ENCODE results near the gene UBR4.
"Not testable (repeated sequence)": the region's sequence is repeated elsewhere in the genome, so short reads cannot be mapped to it uniquely, and the experiment has no call there.

The UBR4 gene

GRCh38 chr1:19231736-19232523 is 21.9 kb upstream of the UBR4 start:
- H3K27me3 Mint-ChIP-seq, H3K27ac Mint-ChIP-seq, H3K4me3 Mint-ChIP-seq, H3K4me1 Mint-ChIP-seq, DNase-seq, H3K9me3 Mint-ChIP-seq: not testable (repeated sequence)
- CTCF ChIA-PET: interaction anchor here (0.7 kb wide), 1 partner anchor 10 kb away, joined by 3 read pairs; no protein-coding TSS in a partner anchor
- peaks cover 30% of the 10 kb centered on the region for H3K36me3 Mint-ChIP-seq

GRCh38 chr1:19229828-19230325 is 19.8 kb upstream of the UBR4 start:
- H3K27me3 Mint-ChIP-seq: no peaks in the 10 kb centered on the region
- H3K9me3 Mint-ChIP-seq: no peaks in the 10 kb centered on the region
- no peak overlapping the region for H3K27ac Mint-ChIP-seq
- H3K4me3 Mint-ChIP-seq: no peak overlapping the region
- DNase-seq: no peak
- CTCF ChIA-PET: interaction anchor here (1.9 kb wide), 1 partner anchor 9 kb away, joined by 7 read pairs; no protein-coding TSS in a partner anchor
- H3K36me3 Mint-ChIP-seq: peaks cover 36% of the 10 kb centered on the region
- no peaks in the 10 kb centered on the region for H3K4me1 Mint-ChIP-seq

- peak overlapping the region; percentile 58 for H3K27ac Mint-ChIP-seq
- H3K36me3 Mint-ChIP-seq: peaks cover 43% of the 10 kb centered on the region
- no peaks in the 10 kb centered on the region for H3K9me3 Mint-ChIP-seq
Observed at GRCh38 chr1:19229229-19229628, 19.2 kb upstream of the UBR4 start.

DNA sequence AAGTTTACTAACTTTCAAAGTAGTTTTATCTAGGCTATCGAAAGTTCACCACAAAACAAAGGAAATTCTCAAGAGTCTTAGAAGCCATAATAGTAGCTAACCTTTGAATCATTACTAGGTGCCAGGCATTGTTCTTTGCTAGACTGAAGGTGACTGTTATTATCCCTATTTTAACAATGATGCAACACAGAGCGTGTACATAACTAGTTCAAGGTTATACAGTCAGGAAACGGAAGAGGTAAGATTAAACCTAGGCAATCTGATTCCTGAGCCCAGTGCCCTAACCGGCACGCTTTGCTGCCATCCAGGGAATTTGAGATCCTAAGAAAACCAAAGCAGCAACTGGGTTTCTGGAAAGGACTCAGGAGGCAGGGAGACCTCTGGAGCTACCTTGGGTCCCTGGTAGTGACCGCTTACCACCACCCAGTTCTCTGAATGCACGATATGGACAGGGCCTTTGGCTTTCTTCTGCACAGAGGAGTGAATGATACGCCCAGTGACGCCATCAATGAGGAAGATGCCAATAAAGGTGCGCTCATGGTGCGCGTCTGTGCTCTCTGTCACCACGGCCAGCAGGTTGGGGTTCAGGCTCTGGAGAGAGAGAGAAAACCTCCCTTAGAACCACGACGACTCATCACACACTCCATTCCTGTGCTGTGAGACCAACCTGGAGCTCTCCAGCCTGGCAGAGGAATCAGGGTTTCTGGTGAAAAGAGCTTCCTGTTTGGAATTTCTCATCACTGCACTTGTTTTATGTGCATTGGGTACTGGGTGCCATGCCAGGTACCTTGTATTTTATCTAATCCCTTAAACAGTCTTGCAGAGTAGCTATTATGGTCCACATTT is 13.1 kb upstream of the UBR4 start:
- Mint-ChIP-seq H3K4me3 (no peak overlapping the region), H3K27ac (no peak overlapping the region), H3K4me1 (no peaks in the 10 kb centered on the region), H3K9me3 (no peaks in the 10 kb centered on the region), H3K36me3 (peaks cover 67% of the 10 kb centered on the region), H3K27me3 (no peaks in the 10 kb centered on the region)
- no peak for DNase-seq
- CTCF ChIA-PET: no interaction called here

More at GRCh38 chr1:19229229-19229628, 19.2 kb upstream of the UBR4 start:
- CTCF ChIA-PET: interaction anchor here (1.9 kb wide), 1 partner anchor 9 kb away, joined by 7 read pairs; no protein-coding TSS in a partner anchor
- Mint-ChIP-seq H3K4me1 (no peaks in the 10 kb centered on the region), H3K27me3 (no peaks in the 10 kb centered on the region), H3K4me3 (no peak overlapping the region)
- no peak for DNase-seq

GRCh38 chr1:19222573-19222972 is 12.5 kb upstream of the UBR4 start:
- no peaks in the 10 kb centered on the region for H3K4me1 Mint-ChIP-seq
- H3K4me3 Mint-ChIP-seq: no peak overlapping the region
- no peak overlapping the region for H3K27ac Mint-ChIP-seq
- peaks cover 71% of the 10 kb centered on the region for H3K36me3 Mint-ChIP-seq
- DNase-seq: no peak
- no peaks in the 10 kb centered on the region for H3K9me3 Mint-ChIP-seq
- H3K27me3 Mint-ChIP-seq: no peaks in the 10 kb centered on the region
- CTCF ChIA-PET: no interaction called here

DNA sequence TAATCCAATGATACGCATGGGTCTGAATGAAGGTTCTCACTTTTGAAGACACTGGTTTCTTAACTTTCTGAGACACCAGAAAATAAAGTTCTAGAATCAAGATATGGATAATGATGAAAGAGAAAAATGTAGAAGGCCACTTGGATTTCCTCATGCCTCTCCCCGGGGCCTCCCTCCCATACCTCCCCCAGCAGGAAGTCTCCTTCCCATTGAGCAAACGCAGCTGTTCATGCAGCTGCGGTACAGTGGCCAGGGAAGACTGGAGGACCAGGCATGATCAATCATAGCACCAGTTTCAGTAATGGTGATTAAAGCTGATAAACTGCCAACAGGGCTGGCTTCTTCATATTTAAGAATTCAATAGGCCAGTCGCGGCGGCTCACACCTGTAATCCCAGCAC is 10.9 kb upstream of the UBR4 start:
- H3K4me3 Mint-ChIP-seq: no peak overlapping the region
- no peak for DNase-seq
- no peaks in the 10 kb centered on the region for H3K4me1 Mint-ChIP-seq
- H3K36me3 Mint-ChIP-seq: peaks cover 74% of the 10 kb centered on the region
- CTCF ChIA-PET: interaction anchor here (1.2 to 2.0 kb wide), 2 partner anchors 9 to 41 kb away, joined by 6 to 7 read pairs; no protein-coding TSS in a partner anchor
- no peaks in the 10 kb centered on the region for H3K9me3 Mint-ChIP-seq
- H3K27ac Mint-ChIP-seq: no peak overlapping the region
- H3K27me3 Mint-ChIP-seq: no peaks in the 10 kb centered on the region

- CTCF ChIA-PET: interaction anchor here (0.7 to 2.0 kb wide), 5 partner anchors 10 to 47 kb away, joined by 3 to 7 read pairs (median 4); no protein-coding TSS in a partner anchor
- Mint-ChIP-seq H3K9me3 (no peaks in the 10 kb centered on the region), H3K36me3 (peaks cover 67% of the 10 kb centered on the region), H3K4me3 (no peak overlapping the region), H3K4me1 (peaks cover 2% of the 10 kb centered on the region), H3K27me3 (no peaks in the 10 kb centered on the region), H3K27ac (no peak overlapping the region)
- no peak for DNase-seq
Observed at GRCh38 chr1:19220080-19220846, 10.2 kb upstream of the UBR4 start.

DNA sequence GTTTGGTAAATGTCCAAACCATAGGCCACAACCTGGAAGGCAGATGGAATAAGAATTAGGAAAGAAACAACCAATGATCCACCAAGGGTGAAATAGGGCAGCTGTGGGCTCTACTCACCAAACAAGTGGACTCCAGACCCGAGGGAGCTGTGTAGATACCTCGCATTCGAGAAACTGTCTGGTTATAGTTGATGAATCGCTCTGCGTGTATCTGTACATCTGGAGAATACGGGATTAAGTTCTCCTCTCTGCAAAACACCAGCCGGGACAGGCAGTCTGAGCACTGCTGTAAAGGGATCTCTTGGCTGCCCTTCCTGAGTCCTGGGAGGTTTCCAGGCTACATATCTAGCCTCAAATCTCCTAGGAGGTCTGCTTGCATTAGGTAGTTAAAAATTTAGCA is 9.4 kb upstream of the UBR4 start:
- no peak overlapping the region for H3K27ac Mint-ChIP-seq
- CTCF ChIA-PET: interaction anchor here (0.7 to 1.5 kb wide), 4 partner anchors 9 to 46 kb away, joined by 3 to 5 read pairs (median 4); no protein-coding TSS in a partner anchor
- peaks cover 63% of the 10 kb centered on the region for H3K36me3 Mint-ChIP-seq
- no peaks in the 10 kb centered on the region for H3K27me3 Mint-ChIP-seq
- H3K4me3 Mint-ChIP-seq: no peak overlapping the region
- no peak for DNase-seq
- H3K9me3 Mint-ChIP-seq: no peaks in the 10 kb centered on the region
- H3K4me1 Mint-ChIP-seq: peaks cover 8% of the 10 kb centered on the region

DNA sequence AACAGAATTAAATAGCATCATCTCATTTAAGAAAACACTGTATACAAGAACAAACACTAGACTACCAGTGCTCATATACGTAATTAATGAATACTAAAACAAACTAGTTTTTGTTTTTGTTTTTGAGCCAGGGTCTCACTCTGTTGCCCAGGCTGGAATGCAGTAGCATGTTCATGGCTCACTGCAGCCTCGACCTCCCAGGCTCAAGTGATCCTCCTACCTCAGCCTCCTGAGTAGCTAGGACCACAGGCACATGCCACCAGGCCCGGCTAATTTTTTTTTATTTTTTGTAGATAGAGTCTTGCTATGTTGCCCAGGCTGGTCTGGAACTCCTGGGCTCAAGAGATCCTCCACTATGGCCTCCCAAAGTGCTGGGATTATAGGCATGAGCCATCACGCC is 6.5 kb upstream of the UBR4 start:
- Mint-ChIP-seq H3K36me3 (peaks cover 52% of the 10 kb centered on the region), H3K4me1 (peaks cover 33% of the 10 kb centered on the region)
- H3K4me3 Mint-ChIP-seq, H3K27ac Mint-ChIP-seq, DNase-seq, H3K9me3 Mint-ChIP-seq, H3K27me3 Mint-ChIP-seq, CTCF ChIA-PET: not testable (repeated sequence)

DNA sequence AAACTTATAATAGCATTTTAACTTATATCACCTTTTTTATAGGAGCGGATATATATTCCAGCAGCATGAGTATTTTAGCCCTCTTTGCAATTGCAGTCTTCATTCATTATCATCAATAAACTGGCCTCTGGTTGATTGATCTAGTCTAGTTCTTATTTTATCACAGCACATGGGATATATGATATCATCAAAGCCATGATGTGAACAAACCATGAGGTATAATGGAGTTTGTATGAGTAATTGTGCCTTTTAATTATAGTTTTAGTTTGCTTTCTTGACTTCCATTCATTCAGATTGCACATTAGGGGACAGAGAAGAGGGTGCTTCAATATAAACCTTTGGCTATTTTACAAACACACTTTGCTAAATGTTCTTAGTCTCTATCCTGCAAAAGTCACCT is 3.5 kb upstream of the UBR4 start:
- H3K4me1 Mint-ChIP-seq: peaks cover 52% of the 10 kb centered on the region
- H3K27ac Mint-ChIP-seq: no peak overlapping the region
- no peaks in the 10 kb centered on the region for H3K9me3 Mint-ChIP-seq
- CTCF ChIA-PET: no interaction called here
- no peak overlapping the region for H3K4me3 Mint-ChIP-seq
- DNase-seq: no peak
- no peaks in the 10 kb centered on the region for H3K27me3 Mint-ChIP-seq
- H3K36me3 Mint-ChIP-seq: peaks cover 33% of the 10 kb centered on the region

DNA sequence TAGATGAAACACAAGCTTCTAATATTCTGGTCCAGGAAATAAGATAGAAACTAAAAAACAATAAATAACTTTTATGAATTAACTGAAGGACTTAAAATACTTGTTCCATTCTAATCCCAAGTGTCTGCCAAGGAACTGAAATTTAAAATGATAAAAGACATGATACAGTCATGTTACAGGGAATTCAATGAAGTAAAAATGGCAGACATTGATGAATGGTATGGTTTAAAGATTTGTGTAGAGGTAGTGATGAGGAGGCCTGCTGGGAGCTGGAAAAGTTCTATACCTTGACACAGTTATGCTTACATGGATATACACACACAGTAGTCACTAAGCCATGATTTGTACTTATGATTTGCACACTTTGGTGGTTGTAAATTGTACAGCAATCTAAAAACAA is 2.1 kb upstream of the UBR4 start:
- CTCF ChIA-PET: interaction anchor here (0.9 kb wide), 1 partner anchor 32 kb away, joined by 3 read pairs; no protein-coding TSS in a partner anchor
- H3K4me1 Mint-ChIP-seq: peaks cover 64% of the 10 kb centered on the region
- peaks cover 23% of the 10 kb centered on the region for H3K36me3 Mint-ChIP-seq
- H3K4me3 Mint-ChIP-seq: peak overlapping the region; percentile 9
- no peaks in the 10 kb centered on the region for H3K27me3 Mint-ChIP-seq
- H3K9me3 Mint-ChIP-seq: no peaks in the 10 kb centered on the region
- no peak overlapping the region for H3K27ac Mint-ChIP-seq
- no peak for DNase-seq

GRCh38 chr1:19210772-19211549 is 895 bp upstream of the UBR4 start:
- CTCF ChIA-PET: interaction anchor here (0.8 to 1.2 kb wide), 3 partner anchors 8 to 297 kb away, joined by 3 to 5 read pairs (median 5); no protein-coding TSS in a partner anchor
- Mint-ChIP-seq H3K4me1 (peaks cover 71% of the 10 kb centered on the region), H3K36me3 (peaks cover 25% of the 10 kb centered on the region)

GRCh38 chr1:19209439-19209989 is 552 bp downstream of the UBR4 start:
- Mint-ChIP-seq H3K27ac (peak overlapping the region; percentile 96), H3K4me3 (peak overlapping the region; percentile 84), H3K36me3 (peaks cover 30% of the 10 kb centered on the region), H3K4me1 (peaks cover 78% of the 10 kb centered on the region), H3K9me3 (no peaks in the 10 kb centered on the region), H3K27me3 (no peaks in the 10 kb centered on the region)
- CTCF ChIA-PET: interaction anchor here (1.4 kb wide), 1 partner anchor 30 kb away, joined by 4 read pairs; no protein-coding TSS in a partner anchor
- peak; percentile 63 for DNase-seq

More at GRCh38 chr1:19210772-19211549, 895 bp upstream of the UBR4 start:
- H3K9me3 Mint-ChIP-seq: no peaks in the 10 kb centered on the region
- peak overlapping the region; percentile 84 for H3K4me3 Mint-ChIP-seq
- no peak for DNase-seq
- H3K27ac Mint-ChIP-seq: peak overlapping the region; percentile 96
- H3K27me3 Mint-ChIP-seq: no peaks in the 10 kb centered on the region
